H9 (cell line): Measurements from ENCODE around the gene CREB5. TPM values are rescaled to one million over a fixed set of nuclear protein-coding genes. Genes with fewer than 3 reads are reported as not detected.

Source experiments
- DNase-seq: peaks from one replicate; pipeline ENCODE4 v3.0.0-alpha.2; 2017
- H2AFZ ChIP-seq: one replicate; pipeline ENCODE4 v1.6.1; 2013; ENCODE audit warnings: mild to moderate bottlenecking, low read length, control low read depth, moderate library complexity
- H2AK5ac ChIP-seq: 2 replicates; pipeline ENCODE4 v1.6.1; 2013; ENCODE audit warnings: low read length, control low read depth, mixed read lengths; ENCODE audit not compliant: insufficient read length
- H2BK120ac ChIP-seq: one replicate; pipeline ENCODE4 v1.6.1; 2013; ENCODE audit warnings: low read depth, mild to moderate bottlenecking, low read length, control low read depth, inconsistent platforms; ENCODE audit not compliant: poor library complexity, severe bottlenecking
- H2BK12ac ChIP-seq: 2 replicates; pipeline ENCODE4 v1.6.1; 2013; ENCODE audit warnings: low read length, control low read depth, mixed read lengths, low read depth; ENCODE audit not compliant: insufficient read length
- H2BK15ac ChIP-seq: 2 replicates; pipeline ENCODE4 v1.6.1; 2013; ENCODE audit warnings: low read depth, low read length, control low read depth
- H2BK20ac ChIP-seq: one replicate; pipeline ENCODE4 v1.6.1; 2013; ENCODE audit warnings: low read depth, mild to moderate bottlenecking, low read length, control low read depth, inconsistent platforms; ENCODE audit not compliant: poor library complexity, severe bottlenecking
- H2BK5ac ChIP-seq: 2 replicates; pipeline ENCODE4 v1.6.1; 2013; ENCODE audit warnings: low read length, control low read depth, mixed read lengths; ENCODE audit not compliant: insufficient read length
- H3K14ac ChIP-seq: 2 replicates; pipeline ENCODE4 v1.6.1; 2013; ENCODE audit warnings: low read length, control low read depth; ENCODE audit not compliant: insufficient read depth
- H3K18ac ChIP-seq: 2 replicates; pipeline ENCODE4 v1.6.1; 2013; ENCODE audit warnings: low read depth, mild to moderate bottlenecking, mixed read lengths, low read length, control low read depth; ENCODE audit not compliant: insufficient read length
- H3K23ac ChIP-seq: 2 replicates; pipeline ENCODE4 v1.6.1; 2013; ENCODE audit warnings: low read length, control low read depth, mixed read lengths, low read depth; ENCODE audit not compliant: insufficient read length
- H3K23me2 ChIP-seq: 2 replicates; pipeline ENCODE4 v1.6.1; 2013; ENCODE audit warnings: low read depth, mild to moderate bottlenecking, mixed read lengths, low read length, control low read depth; ENCODE audit not compliant: insufficient read length, poor library complexity, severe bottlenecking
- H3K27ac ChIP-seq: 2 replicates; pipeline ENCODE4 v1.5.1; 2013; ENCODE audit warnings: low read length, control low read depth, mixed read lengths, low read depth; ENCODE audit not compliant: insufficient read length
- H3K27me3 ChIP-seq: 2 replicates; pipeline ENCODE4 v1.6.1; 2013; ENCODE audit warnings: low read length, control low read depth, inconsistent platforms; ENCODE audit not compliant: insufficient read depth
- H3K4ac ChIP-seq: 2 replicates; pipeline ENCODE4 v1.6.1; 2013; ENCODE audit warnings: low read depth, mild to moderate bottlenecking, control low read depth, inconsistent platforms, low read length, moderate library complexity
- H3K4me1 ChIP-seq: 2 replicates; pipeline ENCODE4 v1.6.1; 2013; ENCODE audit warnings: low read length, control low read depth, inconsistent platforms; ENCODE audit not compliant: insufficient read depth
- H3K4me2 ChIP-seq: 2 replicates; pipeline ENCODE4 v1.6.1; 2013; ENCODE audit warnings: low read length, control low read depth, mixed read lengths; ENCODE audit not compliant: insufficient read length, insufficient read depth
- H3K56ac ChIP-seq: 2 replicates; pipeline ENCODE4 v1.6.1; 2013; ENCODE audit warnings: low read depth, mild to moderate bottlenecking, mixed read lengths, low read length, control low read depth; ENCODE audit not compliant: insufficient read length
- H3K79me1 ChIP-seq: 2 replicates; pipeline ENCODE4 v1.6.1; 2013; ENCODE audit warnings: low read depth, mild to moderate bottlenecking, moderate library complexity, low read length, control low read depth, inconsistent platforms; ENCODE audit not compliant: insufficient read depth, poor library complexity, severe bottlenecking
- H3K79me2 ChIP-seq: 2 replicates; pipeline ENCODE4 v1.6.1; 2013; ENCODE audit warnings: low read length, control low read depth, inconsistent platforms; ENCODE audit not compliant: insufficient read depth
- H3K9ac ChIP-seq: 2 replicates; pipeline ENCODE4 v1.6.1; 2013; ENCODE audit warnings: low read length, control low read depth, mixed read lengths; ENCODE audit not compliant: insufficient read length; ENCODE audit errors: extremely low read depth
- H3K9me3 ChIP-seq: one replicate; pipeline ENCODE4 v1.6.1; 2013; ENCODE audit warnings: low read depth, low read length, inconsistent platforms; ENCODE audit not compliant: control insufficient read depth
- H3T11ph ChIP-seq: one replicate; pipeline ENCODE4 v1.6.1; 2013; ENCODE audit warnings: mild to moderate bottlenecking, low read length, control low read depth, inconsistent platforms
- H4K20me1 ChIP-seq: one replicate; pipeline ENCODE4 v1.6.1; 2013; ENCODE audit not compliant: control insufficient read depth, insufficient read length, insufficient read depth
- H4K5ac ChIP-seq: 2 replicates; pipeline ENCODE4 v1.6.1; 2013; ENCODE audit warnings: low read depth, mild to moderate bottlenecking, mixed read lengths, low read length, control low read depth; ENCODE audit not compliant: insufficient read length
- H4K8ac ChIP-seq: replicated peaks from 2 replicates; pipeline ENCODE4 v1.6.1; 2013; ENCODE audit warnings: low read length, control low read depth, mixed read lengths, low read depth; ENCODE audit not compliant: insufficient read length
- H4K91ac ChIP-seq: 2 replicates; pipeline ENCODE4 v1.6.1; 2013; ENCODE audit warnings: low read depth, mild to moderate bottlenecking, moderate library complexity, mixed read lengths, low read length, control low read depth; ENCODE audit not compliant: insufficient read length
- H3K27ac Mint-ChIP-seq, 3 experiments: 2 replicates in 2 of 3; 3 replicates in 1 of 3; pipeline ENCODE4 v1.8.0; 2020 to 2021; ENCODE audit warnings: mixed read lengths in 3 of 3, mild to moderate bottlenecking in 1 of 3, moderate library complexity in 1 of 3
- H3K27me3 Mint-ChIP-seq: 2 replicates; pipeline ENCODE4 v1.8.0; 2021; ENCODE audit warnings: low read depth, mild to moderate bottlenecking, moderate library complexity, mixed read lengths
- H3K36me3 Mint-ChIP-seq, 3 experiments: 2 replicates in 2 of 3; 3 replicates in 1 of 3; pipeline ENCODE4 v1.8.0; 2020 to 2021; ENCODE audit warnings: low read depth in 3 of 3, mixed read lengths in 3 of 3; ENCODE audit not compliant: insufficient read depth in 1 of 3
- H3K4me1 Mint-ChIP-seq, 2 experiments: 2 replicates each; pipeline ENCODE4 v1.8.0; 2020; ENCODE audit warnings: mixed read lengths in 2 of 2
- H3K4me3 Mint-ChIP-seq, 2 experiments: 2 replicates in 1 of 2; 3 replicates in 1 of 2; pipeline ENCODE4 v1.8.0; 2020 to 2021; ENCODE audit warnings: mild to moderate bottlenecking in 2 of 2, mixed read lengths in 2 of 2, moderate library complexity in 1 of 2
- H3K9me3 Mint-ChIP-seq, 2 experiments: 2 replicates in 1 of 2; 3 replicates in 1 of 2; pipeline ENCODE4 v1.8.0; 2020; ENCODE audit warnings: mild to moderate bottlenecking in 2 of 2, mixed read lengths in 2 of 2, moderate library complexity in 1 of 2
- CTCF ChIP-seq: fragments of 200-600 bp; sonication (generic); conservative IDR thresholded peaks from 3 replicates; pipeline ENCODE4 v1.8.0; 2021; ENCODE audit warnings: antibody characterized with exemption, mild to moderate bottlenecking
- WGBS: extraction: QIAGEN DNeasy Blood & Tissue Kit; methylation state at CpG from one replicate; pipeline ENCODE4 v1.1.7; 2013; ENCODE audit warnings: missing lambda C conversion rate, low lambda C conversion rate, mixed read lengths; ENCODE audit not compliant: insufficient read length; ENCODE audit errors: extremely low coverage; 5-methylcytosine and 5-hydroxymethylcytosine counted together
- total RNA-seq: library from RNA; stranded (reverse); gene quantifications from 2 replicates; pipeline ENCODE4 v1.2.1, GENCODE V29; 2021

Gene CREB5
- total RNA-seq, 1 experiment from 2014 or later = 4.0 TPM

- no peaks in the 10 kb centered on the region for H3K9me3 Mint-ChIP-seq
- no peaks in the 10 kb centered on the region for H3K79me2 ChIP-seq
- no peaks in the 10 kb centered on the region for H3K4me1 Mint-ChIP-seq
- H2BK5ac ChIP-seq = no peak overlapping the region
- no peak overlapping the region for H4K8ac ChIP-seq
- H2BK15ac ChIP-seq = no peak overlapping the region
- no peak for DNase-seq
- no peak overlapping the region for H3K4me2 ChIP-seq
- no peak overlapping the region for H2BK12ac ChIP-seq
- H3K27me3 Mint-ChIP-seq = no peaks in the 10 kb centered on the region
- no peak overlapping the region for H3K23ac ChIP-seq
- H3K23me2 ChIP-seq = no peaks in the 10 kb centered on the region
- H4K5ac ChIP-seq = no peak overlapping the region
- WGBS = no CpG with 5 or more reads among the region's 3 CpGs
- no peak overlapping the region for H2AK5ac ChIP-seq
- H3K9me3 ChIP-seq = no peaks in the 10 kb centered on the region
- H2BK20ac ChIP-seq = no peak overlapping the region
- TF ChIP-seq CTCF = no peak
- no peak overlapping the region for H3K9ac ChIP-seq
- no peak overlapping the region for H3K4ac ChIP-seq
- no peaks in the 10 kb centered on the region for H4K20me1 ChIP-seq
- no peak overlapping the region for H4K91ac ChIP-seq
- H3K4me3 Mint-ChIP-seq = no peak overlapping the region
- H3K18ac ChIP-seq = no peak overlapping the region
- no peaks in the 10 kb centered on the region for H3K36me3 Mint-ChIP-seq
- H3T11ph ChIP-seq = no peak overlapping the region
- no peak overlapping the region for H3K56ac ChIP-seq
- H3K27me3 ChIP-seq = no peaks in the 10 kb centered on the region
- no peaks in the 10 kb centered on the region for H3K79me1 ChIP-seq
- no peak overlapping the region; a peak in 2 of 7 replicates for H3K27ac Mint-ChIP-seq
- H2AFZ ChIP-seq = no peak overlapping the region
- no peak overlapping the region for H2BK120ac ChIP-seq
- no peak overlapping the region for H3K27ac ChIP-seq
- H3K4me1 ChIP-seq = no peaks in the 10 kb centered on the region
- H3K14ac ChIP-seq = no peak overlapping the region
These were observed 206.9 kb downstream of the CREB5 start for GRCh38 chr7:28619256-28619655.
